Liver (tissue), 9 donors: Measurements from ENCODE around the gene LIX1L. TPM values are rescaled to one million over a fixed set of nuclear protein-coding genes. Genes with fewer than 3 reads are reported as not detected.

ENCODE experiments used
- DNase-seq: peaks from one replicate; pipeline ENCODE4 v3.0.0-alpha.2; 2017; ENCODE audit warnings: low spot score
- H3K27ac ChIP-seq, 2 donors: one replicate each; pipeline ENCODE4 v1.7.0; 2013; ENCODE audit warnings: inconsistent platforms in 2 of 2, low read length in 2 of 2, control low read depth in 1 of 2, low read depth in 1 of 2, mild to moderate bottlenecking in 1 of 2
- H3K27me3 ChIP-seq, 4 donors: one replicate each; pipeline versions ENCODE4 v1.6.1 to v1.7.0; 2013; ENCODE audit warnings: low read length in 3 of 4, inconsistent platforms in 1 of 4, mild to moderate bottlenecking in 1 of 4, moderate library complexity in 1 of 4; ENCODE audit not compliant: control insufficient read depth in 4 of 4, insufficient read depth in 4 of 4
- H3K36me3 ChIP-seq, 4 donors: one replicate each; pipeline versions ENCODE4 v1.6.1 to v1.7.0; 2013; ENCODE audit warnings: low read length in 3 of 4, mild to moderate bottlenecking in 3 of 4, low read depth in 1 of 4, moderate library complexity in 1 of 4; ENCODE audit not compliant: control insufficient read depth in 4 of 4, insufficient read depth in 3 of 4
- H3K4me1 ChIP-seq, 4 donors: one replicate each; pipeline versions ENCODE4 v1.6.1 to v1.7.0; 2013; ENCODE audit warnings: low read length in 3 of 4, mild to moderate bottlenecking in 3 of 4, moderate library complexity in 1 of 4; ENCODE audit not compliant: control insufficient read depth in 4 of 4, insufficient read depth in 4 of 4
- H3K4me3 ChIP-seq, 3 donors: one replicate each; pipeline versions ENCODE4 v1.6.1 to v1.7.0; 2013; ENCODE audit warnings: low read length in 3 of 3, control low read depth in 1 of 3, low read depth in 1 of 3, mild to moderate bottlenecking in 1 of 3
- H3K9ac ChIP-seq, 2 donors: one replicate each; pipeline ENCODE4 v1.7.0; 2013; ENCODE audit warnings: low read length in 2 of 2, mild to moderate bottlenecking in 2 of 2, moderate library complexity in 2 of 2, control low read depth in 1 of 2, low read depth in 1 of 2
- H3K9me3 ChIP-seq, 4 donors: one replicate each; pipeline versions ENCODE4 v1.6.1 to v1.7.0; 2013; ENCODE audit warnings: low read length in 3 of 4; ENCODE audit not compliant: control insufficient read depth in 4 of 4
- ATF3 ChIP-seq: IDR thresholded peaks from 2 replicates; pipeline ENCODE4 v1.6.1; 2016; ENCODE audit warnings: antibody characterized with exemption
- CTCF ChIP-seq: fragments of 150-350 bp; IDR thresholded peaks from 2 replicates; pipeline ENCODE4 v1.5.1; 2017; ENCODE audit warnings: improper control_type of control experiment, low read depth, low read length; ENCODE audit not compliant: missing input control
- EGR1 ChIP-seq, 2 donors: IDR thresholded peaks; 2 replicates each; pipeline ENCODE4 v1.6.1; 2016 to 2018; ENCODE audit warnings: antibody characterized with exemption in 2 of 2, low read depth in 2 of 2
- FOXA2 ChIP-seq: IDR thresholded peaks from 2 replicates; pipeline ENCODE4 v1.6.1; 2016; ENCODE audit warnings: antibody characterized with exemption
- GABPA ChIP-seq, 2 donors: IDR thresholded peaks in 1 of 2; conservative IDR thresholded peaks in 1 of 2; 2 replicates each; pipeline ENCODE4 v1.6.1; 2016; ENCODE audit warnings: antibody characterized with exemption in 2 of 2, mild to moderate bottlenecking in 1 of 2, moderate library complexity in 1 of 2
- HNF4A ChIP-seq, 2 donors: conservative IDR thresholded peaks; 2 replicates each; pipeline ENCODE4 v1.6.1; 2016; ENCODE audit warnings: antibody characterized with exemption in 2 of 2, mild to moderate bottlenecking in 2 of 2
- JUND ChIP-seq, 2 donors: IDR thresholded peaks; 2 replicates each; pipeline ENCODE4 v1.6.1; 2016; ENCODE audit warnings: antibody characterized with exemption in 2 of 2
- MAX ChIP-seq: IDR thresholded peaks from 2 replicates; pipeline ENCODE4 v1.6.1; 2016; ENCODE audit warnings: antibody characterized with exemption
- NR2F2 ChIP-seq: IDR thresholded peaks from 2 replicates; pipeline ENCODE4 v1.6.1; 2016; ENCODE audit warnings: antibody characterized with exemption
- REST ChIP-seq: IDR thresholded peaks from 2 replicates; pipeline ENCODE4 v1.6.1; 2016; ENCODE audit warnings: antibody characterized with exemption, mild to moderate bottlenecking
- RXRA ChIP-seq, 2 donors: IDR thresholded peaks; 2 replicates each; pipeline ENCODE4 v1.6.1; 2017 to 2018; ENCODE audit warnings: antibody characterized with exemption in 2 of 2, mild to moderate bottlenecking in 1 of 2
- SP1 ChIP-seq: IDR thresholded peaks from 2 replicates; pipeline ENCODE4 v1.6.1; 2018; ENCODE audit warnings: antibody characterized with exemption, mild to moderate bottlenecking
- TAF1 ChIP-seq: conservative IDR thresholded peaks from 2 replicates; pipeline ENCODE4 v1.6.1; 2016; ENCODE audit warnings: antibody characterized with exemption, mild to moderate bottlenecking
- ZBTB33 ChIP-seq: IDR thresholded peaks from 2 replicates; pipeline ENCODE4 v1.6.1; 2016; ENCODE audit warnings: antibody characterized with exemption
- WGBS: extraction: QIAGEN DNeasy Blood & Tissue Kit; methylation state at CpG from one replicate; pipeline ENCODE4 v1.1.7; 2013; 5-methylcytosine and 5-hydroxymethylcytosine counted together
- polyA plus RNA-seq, 2 donors: library from polyadenylated mRNA; stranded (reverse) in 1 of 2; unstranded in 1 of 2; fragments of 200-250 nt in 1 of 2; fragments of >200 nt in 1 of 2; fragmentation: Nextera tagmentation in 1 of 2; extraction: Ambion mirVana in 1 of 2; gene quantifications; one replicate each; pipeline versions ENCODE4 v1.2.1 to v1.2.3, GENCODE V29; 2013 to 2015
- total RNA-seq, 2 donors: library from RNA; depleted of rRNA; stranded (reverse); fragments of >200 nt; gene quantifications; one replicate each; pipeline ENCODE4 v1.2.3, GENCODE V29; 2014
- donor health status: healthy.
- donor health status: healthy.
- donor health status: healthy.
- donor health status: healthy.
- donor health status: healthy.

The LIX1L gene
- total and polyA plus RNA-seq, 4 donors, result 4.6 to 8.6 (median 6.3) TPM

- TF ChIP-seq REST (no peak), JUND (IDR thresholded peaks at IDR 0.05) (no peak), NR2F2 (no peak)
Observed at GRCh38 chr1:145991735-145992412, 34.1 kb upstream of the LIX1L start (continued).

GRCh38 chr1:145990249-145990855 is 32.5 kb upstream of the LIX1L start:
- no peak for DNase-seq
- Histone ChIP-seq H3K4me3 (no peak overlapping the region), H3K9me3 (no peaks in the 10 kb centered on the region), H3K27ac (peak overlapping the region; percentile 22 to 52), H3K36me3 (peaks cover 6 to 29% (median 20%) of the 10 kb centered on the region in 4 donors), H3K4me1 (peaks cover 10 to 48% (median 35%) of the 10 kb centered on the region in 4 donors), H3K27me3 (no peaks in the 10 kb centered on the region), H3K9ac (no peak overlapping the region)
- 79% methylated on average over 7 of the region's 7 CpGs for WGBS
- no peak for TF ChIP-seq GABPA (IDR thresholded peaks at IDR 0.05 in 1 of 2, conservative IDR thresholded peaks at IDR 0.05 in 1 of 2)
- TF ChIP-seq TAF1, result no peak
- TF ChIP-seq JUND (IDR thresholded peaks at IDR 0.05), result no peak
- peak; percentile 46 for TF ChIP-seq NR2F2
- no peak for TF ChIP-seq MAX
- TF ChIP-seq EGR1 (IDR thresholded peaks at IDR 0.05; ENCODE audit: low read depth in 2 of 2), result peak in 1 of 2 donors; percentile 11
- TF ChIP-seq ZBTB33, result no peak
- TF ChIP-seq CTCF, result no peak
- TF ChIP-seq REST, result no peak
- no peak for TF ChIP-seq FOXA2
- TF ChIP-seq HNF4A (conservative IDR thresholded peaks at IDR 0.05), result no peak
- TF ChIP-seq SP1, result peak; percentile 72
- peak; percentile 40 to 72 for TF ChIP-seq RXRA (IDR thresholded peaks at IDR 0.05)
- no peak for TF ChIP-seq ATF3
